ENCODE results near the gene TMEM18.

TMEM18 gene

GRCh38 chr2:653645-654425 is 23.4 kb downstream of the TMEM18 start:
- H3K4me3 ChIP-seq (ENCODE audit: insufficient read depth in 1 of 2, low read depth in 1 of 2, low read length in 2 of 2) = no peak overlapping the region
- no peak overlapping the region for H2BK12ac ChIP-seq (ENCODE audit: low read length in 2 of 2)
- no peak overlapping the region for H3K18ac ChIP-seq (ENCODE audit: low read depth in 1 of 2, low read length in 2 of 2)
- peaks cover 18% of the 10 kb centered on the region for H3K4me1 ChIP-seq (ENCODE audit: control insufficient read depth, insufficient read depth, low read depth, low read length)
- H3K14ac ChIP-seq (ENCODE audit: low read length in 2 of 2) = peak overlapping the region in 1 of 2 experiments; percentile 66
- H4K8ac ChIP-seq (ENCODE audit: low read length) = no peak overlapping the region
- H2BK5ac ChIP-seq (ENCODE audit: low read depth, low read length, poor library complexity, severe bottlenecking) = no peak overlapping the region
- no peak for DNase-seq
- no peak overlapping the region for H2AK5ac ChIP-seq (ENCODE audit: low read length, severe bottlenecking)
- no peaks in the 10 kb centered on the region for H3K36me3 ChIP-seq (ENCODE audit: control insufficient read depth in 1 of 2, insufficient read depth in 2 of 2, low read depth in 1 of 2, low read length in 2 of 2)
- no peaks in the 10 kb centered on the region for H3K9me3 ChIP-seq (ENCODE audit: control insufficient read depth, low read length)
- no peak overlapping the region for H4K91ac ChIP-seq (ENCODE audit: low read length)
- H2AFZ ChIP-seq (ENCODE audit: low read depth, low read length) = no peak overlapping the region
- peaks cover 0 to 24% of the 10 kb centered on the region in 2 experiments for H3K27me3 ChIP-seq (ENCODE audit: control insufficient read depth in 1 of 2, insufficient read depth in 1 of 2, low read length in 2 of 2)
- H2BK15ac ChIP-seq (ENCODE audit: low read depth, poor library complexity, severe bottlenecking) = no peak overlapping the region
- no peak overlapping the region for H3K23ac ChIP-seq (ENCODE audit: low read length in 2 of 2)
- H3K9ac ChIP-seq (ENCODE audit: low read length) = no peak overlapping the region
- H2BK120ac ChIP-seq (ENCODE audit: low read depth, low read length) = no peak overlapping the region
- WGBS = 86% methylated on average over 15 of the region's 17 CpGs
- H3K27ac ChIP-seq (ENCODE audit: low read length, poor library complexity, severe bottlenecking) = no peak overlapping the region
- H3K4me2 ChIP-seq (ENCODE audit: low read length, poor library complexity, severe bottlenecking) = no peak overlapping the region
- H3K79me1 ChIP-seq (replicated peaks; ENCODE audit: low read length, poor library complexity, severe bottlenecking) = no peaks in the 10 kb centered on the region
- no peak overlapping the region for H3K4ac ChIP-seq (ENCODE audit: low read depth in 1 of 2, low read length in 2 of 2)

GRCh38 chr2:652881-653480 is 24.2 kb downstream of the TMEM18 start:
- H3K23ac ChIP-seq (ENCODE audit: low read length in 2 of 2) = no peak overlapping the region
- no peak overlapping the region for H2BK15ac ChIP-seq (ENCODE audit: low read depth, poor library complexity, severe bottlenecking)
- H2BK12ac ChIP-seq (ENCODE audit: low read length in 2 of 2) = no peak overlapping the region
- H2BK5ac ChIP-seq (ENCODE audit: low read depth, low read length, poor library complexity, severe bottlenecking) = no peak overlapping the region
- H2AK5ac ChIP-seq (ENCODE audit: low read length, severe bottlenecking) = no peak overlapping the region
- no peak overlapping the region for H3K18ac ChIP-seq (ENCODE audit: low read depth in 1 of 2, low read length in 2 of 2)
- no peaks in the 10 kb centered on the region for H3K9me3 ChIP-seq (ENCODE audit: control insufficient read depth, low read length)
- H4K8ac ChIP-seq (ENCODE audit: low read length) = no peak overlapping the region
- H3K4me2 ChIP-seq (ENCODE audit: low read length, poor library complexity, severe bottlenecking) = no peak overlapping the region
- H3K4ac ChIP-seq (ENCODE audit: low read depth in 1 of 2, low read length in 2 of 2) = no peak overlapping the region
- no peaks in the 10 kb centered on the region for H3K36me3 ChIP-seq (ENCODE audit: control insufficient read depth in 1 of 2, insufficient read depth in 2 of 2, low read depth in 1 of 2, low read length in 2 of 2)
- no peak for DNase-seq
- H2BK120ac ChIP-seq (ENCODE audit: low read depth, low read length) = no peak overlapping the region
- 55% methylated on average over 4 of the region's 6 CpGs for WGBS
- no peak overlapping the region for H3K9ac ChIP-seq (ENCODE audit: low read length)
- H3K79me1 ChIP-seq (replicated peaks; ENCODE audit: low read length, poor library complexity, severe bottlenecking) = no peaks in the 10 kb centered on the region
- no peak overlapping the region for H3K4me3 ChIP-seq (ENCODE audit: insufficient read depth in 1 of 2, low read depth in 1 of 2, low read length in 2 of 2)
- H3K14ac ChIP-seq (ENCODE audit: low read length in 2 of 2) = no peak overlapping the region
- peaks cover 21% of the 10 kb centered on the region for H3K4me1 ChIP-seq (ENCODE audit: control insufficient read depth, insufficient read depth, low read depth, low read length)
- H3K27me3 ChIP-seq (ENCODE audit: control insufficient read depth in 1 of 2, insufficient read depth in 1 of 2, low read length in 2 of 2) = peaks cover 0 to 19% of the 10 kb centered on the region in 2 experiments
- no peak overlapping the region for H2AFZ ChIP-seq (ENCODE audit: low read depth, low read length)
- H4K91ac ChIP-seq (ENCODE audit: low read length) = no peak overlapping the region
- no peak overlapping the region for H3K27ac ChIP-seq (ENCODE audit: low read length, poor library complexity, severe bottlenecking)

DNA sequence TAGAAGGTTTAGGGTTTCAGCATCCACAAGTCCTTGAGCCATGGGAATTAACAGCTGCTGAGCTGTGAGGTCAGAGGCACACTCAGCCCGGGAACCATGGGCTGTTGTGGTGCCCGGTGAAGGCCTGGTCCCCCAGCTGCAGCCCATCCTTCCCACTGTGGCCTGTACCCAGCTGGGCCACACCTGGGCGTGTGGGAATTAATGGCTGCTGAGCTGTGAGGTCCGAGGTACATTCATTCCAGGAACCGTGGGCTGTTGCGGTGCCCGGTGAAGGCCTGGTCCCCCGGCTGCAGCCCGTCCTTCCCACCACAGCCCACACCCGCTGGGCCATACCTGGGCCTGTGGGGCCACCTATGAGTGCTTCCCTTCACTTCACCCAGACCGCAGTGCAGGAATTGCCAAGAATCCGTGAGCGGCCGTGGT is 25.2 kb downstream of the TMEM18 start:
- WGBS = 93% methylated on average over 14 of the region's 14 CpGs
- H4K91ac ChIP-seq (ENCODE audit: low read length) = no peak overlapping the region
- H3K27ac ChIP-seq (ENCODE audit: low read length, poor library complexity, severe bottlenecking) = no peak overlapping the region
- no peak overlapping the region for H2BK12ac ChIP-seq (ENCODE audit: low read length in 2 of 2)
- no peak overlapping the region for H2AK5ac ChIP-seq (ENCODE audit: low read length, severe bottlenecking)
- H3K4me3 ChIP-seq (ENCODE audit: insufficient read depth in 1 of 2, low read depth in 1 of 2, low read length in 2 of 2) = no peak overlapping the region
- no peak overlapping the region for H3K4me2 ChIP-seq (ENCODE audit: low read length, poor library complexity, severe bottlenecking)
- no peak overlapping the region for H2BK120ac ChIP-seq (ENCODE audit: low read depth, low read length)
- H3K14ac ChIP-seq (ENCODE audit: low read length in 2 of 2) = no peak overlapping the region
- peaks cover 19% of the 10 kb centered on the region for H3K4me1 ChIP-seq (ENCODE audit: control insufficient read depth, insufficient read depth, low read depth, low read length)
- H2AFZ ChIP-seq (ENCODE audit: low read depth, low read length) = no peak overlapping the region
- no peak overlapping the region for H3K9ac ChIP-seq (ENCODE audit: low read length)
- peaks cover 0 to 19% of the 10 kb centered on the region in 2 experiments for H3K27me3 ChIP-seq (ENCODE audit: control insufficient read depth in 1 of 2, insufficient read depth in 1 of 2, low read length in 2 of 2)
- H3K18ac ChIP-seq (ENCODE audit: low read depth in 1 of 2, low read length in 2 of 2) = no peak overlapping the region
- H3K4ac ChIP-seq (ENCODE audit: low read depth in 1 of 2, low read length in 2 of 2) = no peak overlapping the region
- H3K23ac ChIP-seq (ENCODE audit: low read length in 2 of 2) = no peak overlapping the region
- no peaks in the 10 kb centered on the region for H3K79me1 ChIP-seq (replicated peaks; ENCODE audit: low read length, poor library complexity, severe bottlenecking)
- no peak overlapping the region for H2BK5ac ChIP-seq (ENCODE audit: low read depth, low read length, poor library complexity, severe bottlenecking)
- no peaks in the 10 kb centered on the region for H3K9me3 ChIP-seq (ENCODE audit: control insufficient read depth, low read length)
- no peak for DNase-seq
- H3K36me3 ChIP-seq (ENCODE audit: control insufficient read depth in 1 of 2, insufficient read depth in 2 of 2, low read depth in 1 of 2, low read length in 2 of 2) = no peaks in the 10 kb centered on the region
- no peak overlapping the region for H4K8ac ChIP-seq (ENCODE audit: low read length)
- no peak overlapping the region for H2BK15ac ChIP-seq (ENCODE audit: low read depth, poor library complexity, severe bottlenecking)

Measured in mesenchymal stem cell (in vitro differentiated cells and primary cell).